ENCODE results near the gene LYPD6.

GRCh38 chr2:149507974-149508373, 177.6 kb downstream of the LYPD6 start:
- TF ChIP-seq, protein P1, sequence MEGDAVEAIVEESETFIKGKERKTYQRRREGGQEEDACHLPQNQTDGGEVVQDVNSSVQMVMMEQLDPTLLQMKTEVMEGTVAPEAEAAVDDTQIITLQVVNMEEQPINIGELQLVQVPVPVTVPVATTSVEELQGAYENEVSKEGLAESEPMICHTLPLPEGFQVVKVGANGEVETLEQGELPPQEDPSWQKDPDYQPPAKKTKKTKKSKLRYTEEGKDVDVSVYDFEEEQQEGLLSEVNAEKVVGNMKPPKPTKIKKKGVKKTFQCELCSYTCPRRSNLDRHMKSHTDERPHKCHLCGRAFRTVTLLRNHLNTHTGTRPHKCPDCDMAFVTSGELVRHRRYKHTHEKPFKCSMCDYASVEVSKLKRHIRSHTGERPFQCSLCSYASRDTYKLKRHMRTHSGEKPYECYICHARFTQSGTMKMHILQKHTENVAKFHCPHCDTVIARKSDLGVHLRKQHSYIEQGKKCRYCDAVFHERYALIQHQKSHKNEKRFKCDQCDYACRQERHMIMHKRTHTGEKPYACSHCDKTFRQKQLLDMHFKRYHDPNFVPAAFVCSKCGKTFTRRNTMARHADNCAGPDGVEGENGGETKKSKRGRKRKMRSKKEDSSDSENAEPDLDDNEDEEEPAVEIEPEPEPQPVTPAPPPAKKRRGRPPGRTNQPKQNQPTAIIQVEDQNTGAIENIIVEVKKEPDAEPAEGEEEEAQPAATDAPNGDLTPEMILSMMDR (conservative IDR thresholded peaks at IDR 0.05; ENCODE audit: low read length): no peak
- no peak for TF ChIP-seq EZH2phosphoT487 (IDR thresholded peaks at IDR 0.05; ENCODE audit: borderline replicate concordance, low read depth, low read length)

Measured in OCI-LY7 (cell line).